ENCODE results near the gene MKNK2. TPM values are rescaled to one million over a fixed set of nuclear protein-coding genes. Genes with fewer than 3 reads are reported as not detected.

The MKNK2 gene
- total and polyA plus RNA-seq, 2 of the 13 experiments (the other 11 are each of a cell fraction or from before 2014, with no cell fraction given), result 44.9 to 112 TPM

DNA sequence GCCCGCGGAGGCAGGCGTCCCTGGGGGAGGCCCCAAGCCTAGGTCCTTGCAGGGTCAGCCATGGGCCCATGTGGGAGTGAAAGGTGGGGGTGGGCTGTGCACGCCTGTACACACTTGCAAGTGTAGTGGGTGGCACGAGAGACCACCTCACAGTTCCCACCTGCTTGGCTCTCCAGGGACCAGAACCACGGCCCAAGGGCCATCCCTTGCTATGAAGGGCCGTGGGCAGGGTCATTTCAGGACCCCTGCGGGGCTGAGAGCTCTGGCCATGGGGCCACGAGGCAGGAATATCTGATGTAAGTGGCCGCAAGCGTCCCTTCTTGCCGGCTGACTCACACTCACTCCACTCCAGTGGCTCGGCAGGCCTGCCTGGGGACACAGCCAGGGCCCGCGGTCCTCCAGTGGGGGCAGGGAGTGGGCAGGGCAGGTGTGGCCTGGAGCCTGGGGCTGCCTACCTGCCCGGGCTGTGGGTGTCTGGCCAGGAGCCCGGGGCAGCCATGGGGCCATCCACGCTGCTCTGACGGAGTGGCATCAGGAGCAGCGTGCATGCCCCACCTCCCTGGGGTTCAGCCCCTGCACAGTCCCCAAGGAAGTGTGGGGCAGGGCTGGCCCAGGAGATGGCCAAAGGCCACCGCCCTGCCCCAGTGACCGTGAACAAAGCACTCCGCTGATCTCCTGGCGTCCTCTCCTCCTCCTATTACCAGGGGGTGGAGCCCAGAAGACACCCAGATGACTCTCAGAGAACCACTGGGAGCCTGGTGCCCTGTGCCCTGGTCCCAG lies 8.6 kb upstream of the MKNK2 start (continued):
- no peak for TF ChIP-seq ZNF572 (CRISPR knock-in tag; IDR thresholded peaks at IDR 0.05)
- TF ChIP-seq STAG1 (CRISPR knock-in tag; IDR thresholded peaks at IDR 0.05), result no peak
- TF ChIP-seq MXI1 (IDR thresholded peaks at IDR 0.05; ENCODE audit: borderline replicate concordance, low read depth, low read length), result peak; percentile 62; the same call in 1 of the 3 replicates
- TF ChIP-seq RAD21 (CRISPR knock-in tag; IDR thresholded peaks at IDR 0.05), result peak; percentile 58
- TF ChIP-seq, protein P1, sequence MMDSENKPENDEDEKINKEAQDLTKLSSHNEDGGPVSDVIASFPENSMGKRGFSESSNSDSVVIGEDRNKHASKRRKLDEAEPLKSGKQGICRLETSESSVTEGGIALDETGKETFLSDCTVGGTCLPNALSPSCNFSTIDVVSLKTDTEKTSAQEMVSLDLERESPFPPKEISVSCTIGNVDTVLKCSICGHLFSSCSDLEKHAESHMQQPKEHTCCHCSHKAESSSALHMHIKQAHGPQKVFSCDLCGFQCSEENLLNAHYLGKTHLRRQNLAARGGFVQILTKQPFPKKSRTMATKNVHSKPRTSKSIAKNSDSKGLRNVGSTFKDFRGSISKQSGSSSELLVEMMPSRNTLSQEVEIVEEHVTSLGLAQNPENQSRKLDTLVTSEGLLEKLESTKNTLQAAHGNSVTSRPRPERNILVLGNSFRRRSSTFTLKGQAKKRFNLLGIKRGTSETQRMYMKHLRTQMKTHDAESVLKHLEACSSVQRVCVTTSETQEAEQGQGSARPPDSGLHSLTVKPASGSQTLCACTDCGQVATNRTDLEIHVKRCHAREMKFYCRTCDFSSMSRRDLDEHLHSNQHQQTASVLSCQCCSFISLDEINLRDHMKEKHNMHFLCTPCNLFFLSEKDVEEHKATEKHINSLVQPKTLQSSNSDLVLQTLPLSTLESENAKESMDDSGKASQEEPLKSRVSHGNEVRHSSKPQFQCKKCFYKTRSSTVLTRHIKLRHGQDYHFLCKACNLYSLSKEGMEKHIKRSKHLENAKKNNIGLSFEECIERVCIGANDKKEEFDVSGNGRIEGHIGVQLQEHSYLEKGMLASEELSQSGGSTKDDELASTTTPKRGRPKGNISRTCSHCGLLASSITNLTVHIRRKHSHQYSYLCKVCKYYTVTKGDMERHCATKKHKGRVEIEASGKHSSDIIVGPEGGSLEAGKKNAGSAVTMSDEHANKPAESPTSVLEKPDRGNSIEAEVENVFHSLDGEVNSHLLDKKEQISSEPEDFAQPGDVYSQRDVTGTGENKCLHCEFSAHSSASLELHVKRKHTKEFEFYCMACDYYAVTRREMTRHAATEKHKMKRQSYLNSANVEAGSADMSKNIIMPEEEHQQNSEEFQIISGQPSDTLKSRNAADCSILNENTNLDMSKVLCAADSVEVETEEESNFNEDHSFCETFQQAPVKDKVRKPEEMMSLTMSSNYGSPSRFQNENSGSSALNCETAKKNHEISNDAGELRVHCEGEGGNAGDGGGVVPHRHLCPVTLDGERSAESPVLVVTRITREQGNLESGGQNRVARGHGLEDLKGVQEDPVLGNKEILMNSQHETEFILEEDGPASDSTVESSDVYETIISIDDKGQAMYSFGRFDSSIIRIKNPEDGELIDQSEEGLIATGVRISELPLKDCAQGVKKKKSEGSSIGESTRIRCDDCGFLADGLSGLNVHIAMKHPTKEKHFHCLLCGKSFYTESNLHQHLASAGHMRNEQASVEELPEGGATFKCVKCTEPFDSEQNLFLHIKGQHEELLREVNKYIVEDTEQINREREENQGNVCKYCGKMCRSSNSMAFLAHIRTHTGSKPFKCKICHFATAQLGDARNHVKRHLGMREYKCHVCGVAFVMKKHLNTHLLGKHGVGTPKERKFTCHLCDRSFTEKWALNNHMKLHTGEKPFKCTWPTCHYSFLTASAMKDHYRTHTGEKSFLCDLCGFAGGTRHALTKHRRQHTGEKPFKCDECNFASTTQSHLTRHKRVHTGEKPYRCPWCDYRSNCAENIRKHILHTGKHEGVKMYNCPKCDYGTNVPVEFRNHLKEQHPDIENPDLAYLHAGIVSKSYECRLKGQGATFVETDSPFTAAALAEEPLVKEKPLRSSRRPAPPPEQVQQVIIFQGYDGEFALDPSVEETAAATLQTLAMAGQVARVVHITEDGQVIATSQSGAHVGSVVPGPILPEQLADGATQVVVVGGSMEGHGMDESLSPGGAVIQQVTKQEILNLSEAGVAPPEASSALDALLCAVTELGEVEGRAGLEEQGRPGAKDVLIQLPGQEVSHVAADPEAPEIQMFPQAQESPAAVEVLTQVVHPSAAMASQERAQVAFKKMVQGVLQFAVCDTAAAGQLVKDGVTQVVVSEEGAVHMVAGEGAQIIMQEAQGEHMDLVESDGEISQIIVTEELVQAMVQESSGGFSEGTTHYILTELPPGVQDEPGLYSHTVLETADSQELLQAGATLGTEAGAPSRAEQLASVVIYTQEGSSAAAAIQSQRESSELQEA (CRISPR knock-in tag; IDR thresholded peaks at IDR 0.05; ENCODE audit: not compliant biosample characterization), result peak; percentile 33
- TF ChIP-seq BRF2 (CRISPR knock-in tag; IDR thresholded peaks at IDR 0.05), result no peak
- TF ChIP-seq ESRRA (CRISPR knock-in tag; IDR thresholded peaks at IDR 0.05; ENCODE audit: low read depth), result peak; percentile 73; the same call in 1 of the 2 replicates
- TF ChIP-seq, protein P2, sequence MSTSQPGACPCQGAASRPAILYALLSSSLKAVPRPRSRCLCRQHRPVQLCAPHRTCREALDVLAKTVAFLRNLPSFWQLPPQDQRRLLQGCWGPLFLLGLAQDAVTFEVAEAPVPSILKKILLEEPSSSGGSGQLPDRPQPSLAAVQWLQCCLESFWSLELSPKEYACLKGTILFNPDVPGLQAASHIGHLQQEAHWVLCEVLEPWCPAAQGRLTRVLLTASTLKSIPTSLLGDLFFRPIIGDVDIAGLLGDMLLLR (CRISPR knock-in tag; IDR thresholded peaks at IDR 0.05), result peak; percentile 81
- peak; percentile 63; the same call in 1 of the 2 replicates for TF ChIP-seq ZNF263 (CRISPR knock-in tag; IDR thresholded peaks at IDR 0.05)
- peak; percentile 81; the same call in 1 of the 2 replicates for TF ChIP-seq RFXAP (CRISPR knock-in tag; IDR thresholded peaks at IDR 0.05; ENCODE audit: borderline replicate concordance)
- peak; percentile 38; the same call in 1 of the 2 replicates for TF ChIP-seq GMEB1 (CRISPR knock-in tag; IDR thresholded peaks at IDR 0.05; ENCODE audit: borderline replicate concordance)
- TF ChIP-seq RXRB (CRISPR knock-in tag; IDR thresholded peaks at IDR 0.05; ENCODE audit: borderline replicate concordance), result peak; percentile 56
- no peak for TF ChIP-seq ZNF616 (CRISPR knock-in tag; IDR thresholded peaks at IDR 0.05; ENCODE audit: low read depth)
- TF ChIP-seq ZNF18 (CRISPR knock-in tag; IDR thresholded peaks at IDR 0.05; ENCODE audit: insufficient replicate concordance), result no peak

Data from HepG2 (cell line).